ENCODE measurements around the gene PARP8.

Gene PARP8

GRCh38 chr5:50856401-50857119 is 190.1 kb downstream of the PARP8 start:
- peak; percentile 85 for DNase-seq

- no peak for DNase-seq
These were observed 197.2 kb downstream of the PARP8 start for GRCh38 chr5:50863534-50864170.

- no peak for DNase-seq
These were observed 198.0 kb downstream of the PARP8 start for GRCh38 chr5:50864466-50864865.

GRCh38 chr5:50866415-50866814 is 200.0 kb downstream of the PARP8 start:
- no peak for DNase-seq

- DNase-seq, result no peak
These were observed 200.7 kb downstream of the PARP8 start for GRCh38 chr5:50867140-50867539.

GRCh38 chr5:50873595-50874277 is 207.3 kb downstream of the PARP8 start:
- peak; percentile 41 for DNase-seq

GRCh38 chr5:50874306-50875001 is 208.0 kb downstream of the PARP8 start:
- peak; percentile 80 for DNase-seq

- DNase-seq, result no peak
These were observed 208.5 kb downstream of the PARP8 start for GRCh38 chr5:50875002-50875344.

GRCh38 chr5:50878470-50878869 is 212.0 kb downstream of the PARP8 start:
- DNase-seq, result no peak

GRCh38 chr5:50881407-50881806 is 215.0 kb downstream of the PARP8 start:
- DNase-seq, result no peak

GRCh38 chr5:50886657-50887345 is 220.4 kb downstream of the PARP8 start:
- no peak for DNase-seq

- DNase-seq, result no peak
These were observed 221.6 kb downstream of the PARP8 start for GRCh38 chr5:50887889-50888633.

GRCh38 chr5:50888751-50889150 is 222.3 kb downstream of the PARP8 start:
- no peak for DNase-seq

GRCh38 chr5:50889790-50890189 is 223.4 kb downstream of the PARP8 start:
- DNase-seq, result no peak
